GM18870 (cell line): ENCODE data around the gene HES5.
"Not testable (repeated sequence)": the region's sequence is repeated elsewhere in the genome, so short reads cannot be mapped to it uniquely, and the experiment has no call there.

Experiments used
- ATAC-seq: cut with Tn5 transposase; IDR thresholded peaks from one replicate; pipeline ENCODE4 v1.9.1; 2021; ENCODE audit warnings: moderate library complexity; ENCODE audit not compliant: unreplicated experiment

HES5 gene, protein sequence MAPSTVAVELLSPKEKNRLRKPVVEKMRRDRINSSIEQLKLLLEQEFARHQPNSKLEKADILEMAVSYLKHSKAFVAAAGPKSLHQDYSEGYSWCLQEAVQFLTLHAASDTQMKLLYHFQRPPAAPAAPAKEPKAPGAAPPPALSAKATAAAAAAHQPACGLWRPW

DNA sequence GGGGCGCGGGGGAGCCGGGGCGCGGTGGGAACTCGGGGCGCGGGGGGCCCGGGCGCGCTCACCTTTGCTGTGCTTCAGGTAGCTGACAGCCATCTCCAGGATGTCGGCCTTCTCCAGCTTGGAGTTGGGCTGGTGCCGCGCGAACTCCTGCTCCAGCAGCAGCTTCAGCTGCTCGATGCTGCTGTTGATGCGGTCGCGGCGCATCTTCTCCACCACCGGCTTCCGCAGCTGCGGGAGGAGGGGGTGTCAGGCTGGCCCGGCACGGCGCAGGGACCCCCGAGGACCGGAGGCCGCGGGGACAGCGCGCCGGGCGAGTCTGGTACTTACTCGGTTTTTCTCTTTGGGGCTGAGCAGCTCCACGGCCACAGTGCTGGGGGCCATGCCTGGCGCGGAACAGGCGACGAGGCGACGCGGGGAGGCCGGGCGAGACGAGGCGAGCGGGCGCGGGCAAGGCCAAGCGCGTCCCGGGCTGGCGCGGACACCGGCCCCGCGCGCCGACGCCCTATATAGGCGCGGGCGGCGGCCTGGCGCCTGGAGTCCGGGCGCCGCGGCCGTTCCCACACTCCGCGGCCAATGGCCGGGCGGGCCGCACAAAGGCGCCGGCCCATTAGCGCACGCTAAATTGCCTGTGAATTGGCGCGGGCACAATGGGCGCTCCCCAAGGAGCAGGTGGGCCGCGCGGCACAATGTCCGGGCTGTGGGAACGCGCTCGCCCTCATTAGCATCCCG is at the start of gene HES5:
Gene HES5, minus strand, starts transcription at position 480 of the 729 bp plus-strand sequence. Its CDS starts 99 bp downstream, at position 381.
- ATAC-seq: no peak

DNA sequence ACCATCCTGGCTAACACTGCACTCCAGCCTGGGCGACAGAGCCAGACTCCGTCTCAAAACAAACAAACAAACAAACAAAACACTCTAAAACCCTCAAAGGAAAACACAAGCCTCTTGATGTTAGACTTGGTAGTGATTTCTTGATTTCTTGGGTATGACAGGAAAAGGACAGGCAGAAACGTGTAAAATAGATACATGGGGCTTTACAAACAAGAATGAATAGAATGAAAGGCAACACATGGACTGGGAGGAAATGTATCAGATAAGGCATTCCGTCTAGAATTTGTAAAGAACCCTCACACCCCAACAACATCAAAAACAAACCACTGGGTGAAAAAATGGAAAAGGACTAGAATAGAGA is 48.7 kb upstream of the HES5 start:
- ATAC-seq: no peak

DNA sequence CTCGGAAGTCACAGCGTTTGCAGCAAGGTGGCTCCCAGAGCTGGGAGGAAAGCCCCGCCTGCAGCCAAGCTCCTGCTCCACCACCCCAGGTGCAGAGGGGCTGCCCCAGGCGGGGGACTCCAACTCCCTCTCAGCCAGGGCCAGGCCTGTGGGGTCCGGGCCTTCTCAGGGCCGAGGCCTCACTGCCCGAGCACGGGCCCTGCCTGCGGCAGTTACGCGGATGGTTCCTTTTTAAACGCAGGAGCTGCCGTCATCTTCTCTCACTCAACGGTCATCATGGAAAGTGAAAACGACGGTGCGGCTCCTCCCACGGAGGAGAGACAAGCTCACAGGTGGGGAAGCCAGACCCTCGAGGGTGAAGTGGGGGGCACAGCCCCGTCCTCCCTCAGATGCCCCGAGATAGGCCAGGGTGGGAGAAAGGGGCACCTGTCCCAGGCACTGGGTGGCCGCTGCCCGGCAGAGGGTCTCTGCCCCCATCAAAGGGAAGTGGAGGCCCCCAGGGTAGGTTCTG is 47.6 kb upstream of the HES5 start:
- peak; percentile 18 for ATAC-seq

DNA sequence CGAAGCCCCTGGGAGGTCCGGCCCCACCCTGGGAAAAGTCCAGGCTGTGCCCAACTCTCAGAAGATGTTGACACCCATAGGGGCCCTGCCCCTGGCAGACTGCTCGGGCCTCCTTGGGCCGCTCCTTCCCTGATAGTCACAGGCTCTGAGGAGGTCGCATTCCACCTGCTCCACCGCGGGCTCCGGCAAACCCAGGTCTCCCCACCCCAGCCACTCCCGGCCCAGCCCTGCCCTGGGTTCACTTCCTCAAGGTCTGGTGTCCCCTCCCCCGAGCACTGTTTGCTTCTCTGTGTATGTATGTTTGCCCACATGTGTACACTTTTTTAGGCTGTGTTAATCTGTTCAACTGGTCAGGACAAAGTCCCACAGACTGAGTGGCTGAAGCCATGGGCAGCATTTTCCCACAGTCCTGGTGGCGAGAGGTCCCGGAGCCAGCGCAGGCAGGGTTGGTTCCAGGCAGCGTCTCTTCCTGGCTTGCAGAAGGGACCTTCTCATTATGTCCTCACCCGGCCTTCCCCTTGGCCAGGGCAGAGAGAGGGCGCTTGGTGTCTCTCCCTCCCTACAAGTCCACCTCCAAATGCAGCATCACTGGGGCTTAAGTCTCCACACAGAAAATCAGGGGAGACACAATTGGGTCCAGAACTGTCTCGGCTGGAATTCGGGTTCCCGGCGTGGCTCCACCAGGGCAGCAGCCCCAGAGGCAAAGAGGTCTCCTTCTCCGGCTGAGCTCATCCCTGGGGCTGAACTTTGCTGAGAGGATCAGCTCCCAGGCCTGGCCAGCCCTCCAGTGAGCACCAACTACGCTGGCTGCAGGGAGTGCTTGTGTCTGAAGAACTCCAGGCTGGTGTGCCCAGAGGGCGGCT is 46.0 kb upstream of the HES5 start:
- ATAC-seq: no peak

DNA sequence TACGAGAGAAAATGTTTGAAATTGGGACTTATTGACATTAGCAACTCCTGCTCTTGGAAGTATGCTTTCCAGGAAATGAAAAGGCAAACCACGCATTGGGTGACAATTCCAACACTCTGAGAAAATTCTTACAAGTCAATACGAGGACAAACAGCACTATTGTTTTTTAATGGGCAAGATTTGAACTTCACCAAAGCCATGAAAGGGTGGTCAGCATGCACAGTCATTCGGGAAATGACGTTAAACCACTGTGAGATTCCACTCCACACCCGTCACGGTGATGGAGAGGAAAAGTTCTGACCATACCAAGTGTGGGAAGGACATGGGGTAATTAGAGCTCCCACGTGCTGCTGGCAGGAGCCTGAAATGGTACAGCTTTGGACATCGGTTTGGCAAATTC is 44.3 kb upstream of the HES5 start:
- no peak for ATAC-seq

DNA sequence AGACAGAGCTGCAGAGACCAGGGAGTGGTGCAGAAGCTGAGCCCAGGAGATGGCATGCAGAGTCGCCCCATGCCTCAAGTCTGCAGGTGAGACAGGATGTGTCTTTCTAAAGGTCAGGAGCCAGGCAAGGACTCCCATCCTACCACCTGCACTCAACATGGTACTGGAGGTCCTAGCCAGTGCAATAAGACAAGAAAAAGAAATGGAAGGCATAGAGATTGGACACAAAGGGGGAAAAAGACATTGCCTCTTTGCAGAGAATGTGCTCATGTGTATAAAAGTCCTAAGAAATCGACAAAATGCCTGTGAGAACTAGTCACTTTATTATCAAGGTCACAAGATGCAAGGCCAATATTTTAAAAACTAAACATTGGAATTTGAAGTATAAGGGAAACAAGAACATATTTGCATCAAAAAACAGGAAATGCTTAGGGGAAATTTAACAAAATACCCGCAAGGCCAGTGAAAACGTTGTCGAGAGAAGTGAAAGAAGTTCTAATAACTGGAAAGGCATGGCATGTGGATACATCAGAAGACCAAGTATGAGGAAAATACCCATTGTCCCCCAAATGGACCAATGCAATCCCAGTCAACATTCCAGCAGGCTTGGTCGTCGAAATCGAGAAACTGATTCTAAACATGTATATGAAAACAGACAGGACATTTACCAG is 43.3 kb upstream of the HES5 start:
- ATAC-seq: no peak

DNA sequence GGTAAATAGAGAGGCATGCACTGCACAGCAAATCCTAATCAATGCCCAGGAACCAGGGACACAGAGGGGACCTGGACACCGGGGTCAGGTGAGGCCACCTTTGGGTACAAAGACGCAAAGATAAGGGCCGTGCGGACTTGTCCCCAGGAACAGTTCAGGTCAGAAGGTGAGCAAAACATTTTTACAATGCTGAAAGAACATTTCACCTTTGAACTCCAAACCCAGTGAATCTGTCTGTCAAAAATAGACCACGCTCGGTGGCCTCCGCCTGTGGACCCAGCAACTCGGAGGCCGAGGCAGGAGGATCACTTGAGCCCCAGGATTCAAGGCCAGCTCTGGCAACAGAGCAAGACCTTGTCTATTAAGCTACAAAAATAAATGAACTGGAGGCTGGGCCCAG is 41.3 kb upstream of the HES5 start:
- ATAC-seq: no peak

DNA sequence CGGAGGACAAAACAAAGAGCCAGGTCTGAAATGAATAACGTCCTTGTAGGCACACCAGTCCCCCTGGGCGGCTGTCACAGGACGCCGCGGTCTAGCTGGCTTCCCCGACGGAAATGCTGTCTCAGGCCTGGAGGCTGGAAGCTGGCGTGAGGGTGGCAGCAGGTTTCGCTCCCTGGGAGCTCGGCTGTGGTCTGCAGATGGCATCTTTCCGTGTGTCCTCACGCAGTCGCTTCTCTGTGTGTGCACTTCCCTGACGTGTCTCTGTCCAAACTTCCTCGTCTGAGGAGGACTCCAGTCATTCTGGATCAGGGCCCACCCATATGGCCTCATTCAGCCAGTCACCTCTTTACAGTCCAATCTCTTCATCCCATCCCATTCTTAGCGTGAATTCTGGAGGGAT is 40.3 kb upstream of the HES5 start:
- ATAC-seq: no peak

DNA sequence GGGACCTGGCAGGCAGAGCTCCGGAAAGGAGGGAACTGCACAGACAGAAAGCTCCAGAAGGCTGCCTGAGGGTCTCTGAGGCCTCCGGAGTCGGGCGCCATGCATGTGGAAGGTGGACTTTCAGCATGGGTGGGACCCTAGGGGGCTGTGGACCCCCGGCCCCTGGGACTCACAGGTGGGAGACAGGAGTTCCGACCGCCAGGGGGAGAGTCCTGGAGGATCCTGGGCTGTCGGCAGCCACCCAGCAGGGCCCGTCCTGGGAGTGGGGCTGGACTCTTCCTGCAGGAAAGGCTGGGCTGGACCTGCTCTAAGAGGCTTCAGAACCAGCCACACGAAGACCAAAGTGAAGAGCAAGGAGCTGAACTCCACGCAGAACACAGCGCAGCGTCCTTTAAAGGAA is 39.6 kb upstream of the HES5 start:
- ATAC-seq: not testable (repeated sequence)

DNA sequence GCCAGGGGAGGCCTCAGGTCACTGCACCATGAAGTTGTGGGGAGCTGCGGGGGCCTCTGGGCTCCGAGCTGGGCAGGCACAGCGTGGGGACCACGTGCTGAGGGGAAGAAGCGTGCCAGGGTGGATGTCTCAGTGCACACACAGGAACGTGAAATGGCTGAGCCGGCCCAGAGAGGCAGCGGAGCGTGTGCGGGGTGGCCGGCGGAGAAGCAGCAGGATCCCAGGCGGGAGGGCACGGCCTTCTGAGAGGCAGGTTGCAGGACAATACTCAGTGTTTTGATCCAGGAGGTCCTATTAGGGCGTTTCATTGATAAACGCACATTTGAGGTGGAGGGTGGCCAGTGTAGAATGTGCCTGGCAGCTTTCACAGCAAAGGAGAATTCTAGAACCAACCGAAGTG is 39.0 kb upstream of the HES5 start:
- ATAC-seq: no peak

DNA sequence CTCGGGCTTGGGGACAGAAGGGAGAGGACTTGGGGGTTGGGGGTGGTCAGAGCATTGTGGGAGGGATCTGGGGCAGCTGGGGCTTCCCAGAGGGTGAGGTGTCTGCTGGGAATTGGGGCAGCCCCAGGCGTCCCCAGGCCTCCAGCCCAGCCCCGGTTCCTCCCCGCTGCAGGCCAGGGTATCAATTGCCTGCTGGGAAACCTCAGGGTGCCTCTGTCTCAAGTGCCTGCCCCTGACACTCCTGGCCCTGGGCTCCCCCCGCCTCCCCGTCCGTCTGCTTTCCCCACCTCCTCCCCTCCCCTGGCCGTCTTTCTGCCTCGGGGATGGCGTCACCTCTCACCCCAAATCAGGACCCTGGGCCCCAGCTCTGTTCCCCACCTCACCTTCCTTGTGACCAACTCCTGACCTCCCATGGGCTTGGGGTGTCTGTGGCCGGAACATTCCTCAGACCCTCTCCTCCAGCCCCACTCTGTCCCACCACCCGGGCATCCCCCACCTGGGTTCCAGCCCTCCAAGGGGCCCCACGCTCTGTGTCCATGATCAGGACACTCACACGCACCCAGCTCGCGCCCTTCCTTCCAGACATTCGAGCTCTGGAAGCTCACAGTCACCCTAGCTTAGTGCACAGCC is 38.2 kb upstream of the HES5 start:
- ATAC-seq: not testable (repeated sequence)

DNA sequence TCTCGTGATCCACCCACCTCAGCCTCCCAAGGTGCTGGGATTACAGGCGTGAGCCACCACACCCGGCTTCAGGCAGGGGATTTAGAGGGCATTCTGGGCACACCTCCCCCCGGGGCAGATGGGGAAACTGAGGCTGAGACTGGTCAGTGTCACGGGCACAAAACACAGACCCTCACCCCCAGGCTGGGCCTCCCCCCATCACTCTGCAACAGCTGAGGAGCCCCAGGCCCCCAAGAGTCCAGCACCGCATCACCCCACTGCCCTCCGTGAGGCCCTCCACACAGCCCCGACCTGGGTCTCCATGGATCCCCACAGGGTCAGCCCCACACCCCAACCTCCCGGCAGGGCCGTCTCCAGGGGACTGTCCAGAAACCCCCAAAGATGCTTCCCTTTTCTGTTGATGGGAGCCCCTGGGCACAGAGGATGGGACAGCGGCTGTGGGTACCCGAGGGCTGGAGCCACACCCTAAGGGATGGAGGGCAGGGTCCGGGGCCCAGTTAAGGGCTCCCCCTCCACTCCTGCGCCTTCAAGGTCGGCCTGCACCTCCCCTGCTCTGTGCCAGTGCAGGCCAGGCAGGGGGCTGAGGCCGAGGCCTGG is 37.1 kb upstream of the HES5 start:
- no peak for ATAC-seq

DNA sequence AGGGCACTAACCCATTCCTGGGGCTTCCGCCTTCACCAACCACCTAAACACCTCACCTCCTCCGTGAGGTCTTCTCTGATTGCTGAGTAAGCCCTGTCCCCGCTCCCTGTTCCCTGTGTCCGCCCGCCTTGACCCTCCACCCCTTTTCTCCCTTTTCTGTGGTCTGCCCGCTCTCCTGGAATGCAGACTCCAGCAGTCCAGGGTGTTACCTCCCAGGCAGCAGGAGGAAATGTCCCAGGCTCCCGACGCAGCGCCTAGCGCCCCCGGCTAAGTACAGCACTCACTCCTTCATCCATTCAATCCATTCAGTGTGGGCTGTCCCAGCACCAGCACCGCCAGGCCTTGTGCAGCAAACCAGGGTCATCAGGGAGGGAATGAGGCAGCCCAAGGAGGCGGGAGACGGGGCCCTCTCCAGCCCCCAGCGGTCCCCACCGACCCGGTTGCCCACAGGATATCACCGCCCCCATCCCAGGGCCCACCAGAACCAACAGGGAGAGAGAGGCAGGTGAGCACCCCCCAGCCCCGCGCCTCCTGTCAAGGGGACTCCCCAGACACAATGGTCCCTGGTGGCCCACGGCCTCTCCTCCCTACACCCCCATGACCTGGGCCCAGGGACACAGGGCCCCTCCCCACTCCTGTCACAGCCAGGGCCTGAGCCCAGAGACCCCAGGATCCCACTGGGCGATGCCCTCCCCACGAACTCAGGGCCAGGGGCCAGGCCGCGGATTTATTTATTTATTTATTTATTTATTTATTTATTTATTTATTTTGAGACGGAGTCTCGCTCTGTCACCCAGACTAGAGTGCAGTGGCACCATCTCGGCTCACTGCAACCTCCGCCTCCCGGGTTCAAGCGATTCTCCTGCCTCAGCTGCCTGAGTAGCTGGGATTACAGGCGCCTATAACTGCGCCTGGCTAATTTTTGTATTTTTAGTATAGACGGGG is 36.3 kb upstream of the HES5 start:
- ATAC-seq: no peak

DNA sequence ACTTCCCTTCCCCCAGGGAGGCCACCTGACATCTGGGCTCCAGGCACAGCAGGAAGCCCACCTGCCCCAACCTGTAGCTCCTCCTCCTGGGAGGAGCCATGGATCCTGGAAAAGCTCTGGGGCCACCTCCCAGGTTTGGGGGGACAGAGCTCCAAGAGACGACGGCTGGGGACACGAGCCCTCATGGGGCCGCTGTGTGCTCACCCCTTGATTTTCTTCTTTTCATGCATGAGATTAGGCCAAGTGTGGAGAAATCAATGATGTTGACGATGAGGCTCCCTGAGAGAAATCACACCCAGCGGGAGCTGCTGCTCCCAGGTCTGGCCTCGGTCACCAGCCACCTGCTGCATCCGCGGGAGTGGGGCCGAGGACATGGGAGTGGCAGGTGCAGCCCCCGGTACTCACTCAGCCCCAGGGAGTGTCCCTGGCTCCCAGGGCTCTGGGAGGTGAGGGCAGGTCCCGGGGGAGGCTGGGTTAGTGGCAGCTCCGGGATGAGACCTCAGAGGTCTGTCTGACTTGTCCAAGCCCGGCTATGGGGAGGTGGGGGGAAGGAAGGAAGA is 34.8 kb upstream of the HES5 start:
- ATAC-seq: no peak

DNA sequence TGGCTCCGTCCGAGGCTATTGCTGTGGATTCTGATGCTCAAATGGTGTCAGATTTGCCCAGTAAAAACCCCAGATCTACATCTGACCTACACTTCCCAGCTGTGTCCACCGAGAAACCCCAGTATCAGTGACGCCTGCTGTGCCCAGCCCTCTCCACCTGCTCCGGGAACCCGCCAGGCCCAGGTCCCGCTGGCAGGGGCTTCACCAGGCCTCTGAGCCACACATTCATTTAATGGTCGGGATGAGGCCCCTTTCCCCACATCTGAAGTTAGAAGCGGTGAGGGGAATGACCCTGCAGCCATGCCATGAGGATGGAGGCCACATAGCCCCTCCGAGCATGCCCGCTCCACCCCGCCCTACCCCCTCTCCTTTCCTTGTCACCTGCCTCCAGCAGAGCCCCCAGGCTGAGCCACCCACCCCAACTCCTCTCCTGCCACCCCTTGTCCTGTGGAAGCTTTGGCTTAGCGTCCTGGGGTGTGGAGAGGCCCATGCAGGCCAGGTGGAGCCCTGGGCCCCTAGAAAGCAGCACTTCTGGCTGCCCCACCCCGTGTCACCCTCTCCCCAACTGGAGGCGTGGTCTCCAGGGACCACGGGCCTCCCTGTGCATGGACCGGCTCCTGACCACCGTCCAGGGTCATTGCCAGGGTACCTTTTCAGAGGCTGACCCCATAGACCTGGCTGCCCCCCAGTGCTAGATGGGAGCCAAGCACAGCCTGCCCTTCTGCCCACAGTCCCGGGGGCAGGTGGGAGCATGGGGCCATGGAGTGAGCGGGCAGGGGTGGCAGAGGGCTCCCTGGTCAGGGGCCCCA is 34.1 kb upstream of the HES5 start:
- no peak for ATAC-seq

DNA sequence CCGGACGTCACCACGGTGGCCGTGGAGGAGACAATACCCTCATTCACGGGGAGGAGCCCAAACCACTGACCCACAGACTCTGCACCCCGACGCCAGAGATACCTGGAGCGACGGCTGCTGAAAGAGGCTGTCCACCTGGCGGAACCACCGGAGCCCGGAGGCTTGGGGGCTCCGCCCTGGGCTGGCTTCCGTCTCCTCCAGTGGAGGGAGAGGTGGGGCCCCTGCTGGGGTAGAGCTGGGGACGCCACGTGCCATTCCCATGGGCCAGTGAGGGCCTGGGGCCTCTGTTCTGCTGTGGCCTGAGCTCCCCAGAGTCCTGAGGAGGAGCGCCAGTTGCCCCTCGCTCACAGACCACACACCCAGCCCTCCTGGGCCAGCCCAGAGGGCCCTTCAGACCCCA is 33.1 kb upstream of the HES5 start:
- ATAC-seq: no peak

DNA sequence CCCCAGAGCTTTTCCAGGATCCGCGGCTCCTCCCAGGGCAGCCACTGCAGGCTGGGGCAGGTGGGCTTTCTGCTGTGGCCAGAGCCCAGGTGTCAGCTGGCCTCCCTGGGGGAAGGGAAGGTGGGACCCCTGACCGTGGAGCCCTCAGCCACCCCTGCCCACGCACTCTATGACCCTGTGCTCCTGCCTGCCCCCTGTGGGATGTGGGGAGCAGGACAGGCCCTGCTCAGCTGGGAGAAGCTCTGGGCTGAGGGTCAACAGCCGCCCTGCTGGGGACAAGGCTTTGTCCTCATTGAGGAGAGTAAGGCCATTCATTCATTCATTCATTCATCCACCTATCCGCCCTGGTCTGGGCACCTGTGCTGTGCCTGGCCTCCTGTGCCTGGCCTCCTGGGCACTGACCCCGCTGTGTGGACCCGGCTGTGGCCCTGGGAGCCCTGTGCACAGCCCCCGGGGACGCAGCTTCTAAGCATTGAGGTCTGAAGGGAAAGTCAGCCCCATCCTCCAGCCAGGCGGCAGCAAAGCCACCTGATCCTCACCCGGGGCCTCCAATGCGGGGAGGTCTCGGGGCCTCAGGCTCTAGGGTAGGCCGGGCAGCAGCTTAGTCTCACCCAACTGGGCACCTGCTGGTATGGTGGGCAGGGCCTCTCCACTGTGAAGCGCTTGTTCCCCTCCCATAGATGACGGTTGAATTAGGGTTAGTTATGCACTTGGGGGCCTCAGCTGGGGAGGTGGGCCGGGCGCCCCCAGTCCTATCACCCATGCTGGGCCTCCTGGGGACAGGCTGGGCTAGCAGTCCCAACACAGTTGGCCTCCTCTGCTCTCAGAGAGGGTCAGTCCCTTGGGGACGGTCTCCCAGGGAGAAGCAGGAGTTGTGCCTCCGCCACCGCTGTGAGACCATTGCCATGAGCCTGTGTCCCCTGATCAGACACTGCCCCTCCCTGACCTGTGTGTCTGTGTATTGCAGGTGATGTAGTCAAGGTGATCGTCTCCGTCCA is 32.1 kb upstream of the HES5 start:
- no peak for ATAC-seq
